Neural crest cell (in vitro differentiated cells): ENCODE data around the gene WWTR1. TPM values are rescaled to one million over a fixed set of nuclear protein-coding genes. Genes with fewer than 3 reads are reported as not detected.

ENCODE experiments used
- DNase-seq: peaks from one replicate; pipeline ENCODE4 v3.0.0; 2021; ENCODE audit warnings: low read depth, mixed read lengths, low spot score
- H3K27ac Mint-ChIP-seq: one replicate; pipeline ENCODE4 v1.8.0; 2021; ENCODE audit warnings: mild to moderate bottlenecking, mixed read lengths; ENCODE audit not compliant: unreplicated experiment
- H3K27me3 Mint-ChIP-seq: 2 replicates; pipeline ENCODE4 v1.8.0; 2021; ENCODE audit warnings: low read depth, mild to moderate bottlenecking, mixed read lengths
- H3K36me3 Mint-ChIP-seq: 2 replicates; pipeline ENCODE4 v1.8.0; 2021; ENCODE audit warnings: low read depth, mild to moderate bottlenecking, mixed read lengths
- H3K4me1 Mint-ChIP-seq: 2 replicates; pipeline ENCODE4 v1.8.0; 2021; ENCODE audit warnings: mixed read lengths
- H3K4me3 Mint-ChIP-seq: one replicate; pipeline ENCODE4 v1.8.0; 2021; ENCODE audit warnings: mild to moderate bottlenecking, mixed read lengths
- H3K9me3 Mint-ChIP-seq: 2 replicates; pipeline ENCODE4 v1.8.0; 2021; ENCODE audit warnings: mixed read lengths
- total RNA-seq: library from RNA; stranded (reverse); gene quantifications from 2 replicates; pipeline ENCODE4 v1.2.1, GENCODE V29; 2021
- TF ChIP-seq, protein P1 (sequence below): fragments of 200-600 bp; sonication (generic); conservative IDR thresholded peaks from 2 replicates; pipeline ENCODE4 v1.5.0; 2021; ENCODE audit warnings: antibody characterized with exemption, mild to moderate bottlenecking

Gene WWTR1
- total RNA-seq, 1 donor from 2014 or later, result 35.6 TPM

DNA sequence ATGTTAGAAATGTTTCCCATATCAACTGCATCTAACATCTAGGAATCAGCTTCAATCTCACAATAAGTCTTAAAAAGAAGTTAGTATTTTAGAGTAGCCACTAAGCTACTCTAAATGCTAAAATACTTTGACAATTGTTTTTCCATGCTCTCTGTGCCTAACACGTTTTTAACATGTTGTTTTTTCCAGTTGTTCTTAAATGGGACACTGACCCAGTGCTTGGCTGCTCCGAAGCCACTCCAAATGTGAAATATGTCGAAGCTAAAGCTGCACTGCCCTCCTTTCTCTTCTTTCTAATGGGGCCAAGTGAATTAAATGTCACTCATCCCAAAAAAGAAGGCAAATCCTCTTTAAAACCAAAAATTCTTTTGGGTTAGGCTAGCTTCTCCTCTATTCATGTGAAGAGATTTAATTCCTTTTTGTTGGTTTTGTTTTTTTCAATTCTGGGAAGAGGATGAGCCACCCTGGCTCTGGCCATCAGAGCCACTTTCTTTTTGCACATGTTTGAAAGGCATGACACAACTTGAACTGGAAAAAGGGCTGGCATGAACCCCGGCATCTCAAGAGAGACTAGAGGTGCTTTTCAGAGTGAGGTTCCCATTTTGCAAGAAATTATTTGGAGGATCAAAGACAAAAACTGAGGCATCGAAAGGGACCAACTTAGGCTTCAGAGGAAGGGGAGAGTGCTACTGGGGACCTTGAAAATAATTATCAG lies 73.7 kb downstream of the WWTR1 start:
- no peaks in the 10 kb centered on the region for H3K27me3 Mint-ChIP-seq
- no peak overlapping the region for H3K4me3 Mint-ChIP-seq
- peaks cover 43% of the 10 kb centered on the region for H3K4me1 Mint-ChIP-seq
- no peak for DNase-seq
- H3K36me3 Mint-ChIP-seq, result no peaks in the 10 kb centered on the region
- TF ChIP-seq, protein P1, sequence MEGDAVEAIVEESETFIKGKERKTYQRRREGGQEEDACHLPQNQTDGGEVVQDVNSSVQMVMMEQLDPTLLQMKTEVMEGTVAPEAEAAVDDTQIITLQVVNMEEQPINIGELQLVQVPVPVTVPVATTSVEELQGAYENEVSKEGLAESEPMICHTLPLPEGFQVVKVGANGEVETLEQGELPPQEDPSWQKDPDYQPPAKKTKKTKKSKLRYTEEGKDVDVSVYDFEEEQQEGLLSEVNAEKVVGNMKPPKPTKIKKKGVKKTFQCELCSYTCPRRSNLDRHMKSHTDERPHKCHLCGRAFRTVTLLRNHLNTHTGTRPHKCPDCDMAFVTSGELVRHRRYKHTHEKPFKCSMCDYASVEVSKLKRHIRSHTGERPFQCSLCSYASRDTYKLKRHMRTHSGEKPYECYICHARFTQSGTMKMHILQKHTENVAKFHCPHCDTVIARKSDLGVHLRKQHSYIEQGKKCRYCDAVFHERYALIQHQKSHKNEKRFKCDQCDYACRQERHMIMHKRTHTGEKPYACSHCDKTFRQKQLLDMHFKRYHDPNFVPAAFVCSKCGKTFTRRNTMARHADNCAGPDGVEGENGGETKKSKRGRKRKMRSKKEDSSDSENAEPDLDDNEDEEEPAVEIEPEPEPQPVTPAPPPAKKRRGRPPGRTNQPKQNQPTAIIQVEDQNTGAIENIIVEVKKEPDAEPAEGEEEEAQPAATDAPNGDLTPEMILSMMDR, result no peak
- no peaks in the 10 kb centered on the region for H3K9me3 Mint-ChIP-seq
- no peak overlapping the region for H3K27ac Mint-ChIP-seq

DNA sequence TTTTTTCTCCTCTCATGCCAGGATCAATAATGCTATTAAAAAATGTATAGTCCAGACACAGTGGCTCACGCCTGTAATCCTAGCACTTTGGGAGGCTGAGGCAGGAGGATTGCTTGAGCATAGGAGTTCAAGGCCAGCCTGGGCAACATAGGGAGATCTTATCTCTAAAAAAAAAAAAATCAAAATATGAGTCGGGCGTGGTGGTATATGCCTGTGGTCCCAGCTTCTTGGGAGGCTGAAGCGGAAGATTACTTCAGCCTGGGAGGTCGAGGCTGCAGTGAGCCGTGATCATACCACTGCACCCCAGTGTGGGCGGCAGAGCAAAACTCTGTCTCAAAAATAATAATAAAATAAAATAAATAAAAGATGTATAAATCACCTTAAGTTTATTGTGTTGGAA lies 75.4 kb downstream of the WWTR1 start:
- peaks cover 41% of the 10 kb centered on the region for H3K4me1 Mint-ChIP-seq
- no peaks in the 10 kb centered on the region for H3K27me3 Mint-ChIP-seq
- TF ChIP-seq, protein P1, result no peak

DNA sequence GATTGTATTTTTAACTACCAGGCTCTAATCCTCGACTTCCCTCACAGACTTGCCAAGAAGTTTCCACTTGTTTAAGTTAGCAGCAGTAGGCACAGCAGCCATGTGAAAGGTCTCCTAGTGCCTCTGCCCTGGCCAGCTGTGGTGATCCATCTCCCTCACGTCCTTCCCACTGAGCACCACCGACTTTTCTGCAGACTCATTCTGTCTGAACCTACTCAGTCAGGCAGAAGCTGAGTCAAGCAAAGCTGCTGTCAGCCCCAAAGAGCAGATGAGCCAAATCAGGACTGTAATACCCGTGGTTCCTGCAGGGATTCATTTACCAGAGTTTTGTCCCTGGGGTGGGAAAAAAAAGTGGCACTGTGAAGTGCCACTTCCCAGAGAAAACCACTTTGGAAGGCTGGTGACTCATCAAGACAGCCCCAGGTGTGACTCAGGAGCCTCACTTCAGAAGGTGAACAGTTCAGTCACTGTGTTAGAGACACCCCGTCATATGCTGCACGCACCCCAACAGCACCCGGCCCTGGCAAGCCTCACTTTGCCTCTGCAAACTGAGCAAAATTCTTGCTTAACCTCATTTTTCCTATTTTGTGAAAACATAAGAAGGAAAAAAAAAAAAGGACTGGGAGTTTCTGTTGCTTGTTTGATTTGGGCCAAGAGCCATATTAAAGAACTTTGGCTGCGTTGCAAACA lies 76.0 kb downstream of the WWTR1 start:
- Mint-ChIP-seq H3K36me3 (no peaks in the 10 kb centered on the region), H3K4me1 (peaks cover 44% of the 10 kb centered on the region), H3K9me3 (no peaks in the 10 kb centered on the region), H3K27ac (peak overlapping the region; percentile 1), H3K4me3 (no peak overlapping the region), H3K27me3 (no peaks in the 10 kb centered on the region)
- TF ChIP-seq, protein P1, result no peak
- DNase-seq, result no peak

More for the DNA sequence above, 75.4 kb downstream of the WWTR1 start:
- no peak for DNase-seq
- H3K9me3 Mint-ChIP-seq, result no peaks in the 10 kb centered on the region
- no peak overlapping the region for H3K27ac Mint-ChIP-seq
- H3K4me3 Mint-ChIP-seq, result no peak overlapping the region
- H3K36me3 Mint-ChIP-seq, result no peaks in the 10 kb centered on the region

DNA sequence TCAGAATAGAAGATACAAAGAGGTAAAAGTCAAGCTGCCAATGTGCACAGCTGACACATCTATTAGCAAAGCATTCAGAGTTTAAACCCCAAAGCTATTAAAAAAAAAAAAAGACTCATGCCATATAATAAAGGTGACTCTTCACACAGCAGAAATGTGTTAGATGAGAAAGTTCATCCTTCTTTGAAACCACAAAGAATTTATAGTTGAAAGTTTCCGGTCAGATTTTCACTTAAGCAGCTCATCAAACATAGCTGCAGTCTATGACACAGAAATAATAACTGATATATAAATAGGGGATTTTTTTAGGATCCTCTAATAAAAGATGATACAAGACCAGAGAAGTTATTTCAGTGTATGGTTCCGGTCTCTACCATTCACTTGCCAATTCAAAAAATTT lies 76.6 kb downstream of the WWTR1 start:
- H3K27me3 Mint-ChIP-seq, result no peaks in the 10 kb centered on the region
- H3K4me1 Mint-ChIP-seq, result peaks cover 48% of the 10 kb centered on the region
- TF ChIP-seq, protein P1, result no peak
- H3K36me3 Mint-ChIP-seq, result no peaks in the 10 kb centered on the region
- no peak overlapping the region for H3K4me3 Mint-ChIP-seq
- DNase-seq, result no peak
- H3K9me3 Mint-ChIP-seq, result no peaks in the 10 kb centered on the region
- H3K27ac Mint-ChIP-seq, result no peak overlapping the region

DNA sequence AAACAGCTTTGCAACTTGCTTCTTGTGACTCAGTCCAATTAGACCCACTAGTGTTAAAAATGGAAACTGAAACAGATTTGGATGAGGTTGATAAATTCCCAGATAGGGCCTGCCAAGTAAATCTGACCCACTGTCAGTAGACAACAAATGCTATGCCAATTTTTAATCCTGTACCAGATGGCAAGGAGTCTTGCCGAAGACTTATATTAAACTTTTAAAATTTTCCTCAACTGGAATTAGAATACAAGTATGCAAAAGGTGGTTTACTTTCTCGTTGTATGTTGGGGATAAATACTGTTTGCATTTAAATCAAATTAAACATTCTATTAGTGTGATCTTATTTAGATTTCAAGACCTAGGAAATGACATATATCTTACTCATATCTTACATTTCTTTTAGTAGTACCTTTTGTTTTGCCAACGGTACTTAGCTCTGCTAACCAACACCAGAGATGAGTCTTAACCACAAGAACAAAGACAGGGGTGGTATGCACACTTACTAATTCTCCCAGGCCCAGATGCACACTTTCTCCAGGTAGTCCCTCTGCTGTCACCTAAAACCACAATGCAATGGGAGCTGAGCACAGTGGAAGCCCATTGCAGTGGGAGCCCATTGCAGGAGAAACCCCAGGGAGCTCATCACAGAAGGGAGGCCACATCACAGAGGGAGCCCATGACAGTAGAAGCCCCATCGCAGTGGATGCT lies 77.8 kb downstream of the WWTR1 start:
- TF ChIP-seq, protein P1, result no peak
- no peak for DNase-seq
- H3K27me3 Mint-ChIP-seq, result no peaks in the 10 kb centered on the region
- no peak overlapping the region for H3K4me3 Mint-ChIP-seq
- no peak overlapping the region for H3K27ac Mint-ChIP-seq
- peaks cover 61% of the 10 kb centered on the region for H3K4me1 Mint-ChIP-seq
- no peaks in the 10 kb centered on the region for H3K36me3 Mint-ChIP-seq
- no peaks in the 10 kb centered on the region for H3K9me3 Mint-ChIP-seq
